ENCODE results near the gene SASH1. TPM values are rescaled to one million over a fixed set of nuclear protein-coding genes. Genes with fewer than 3 reads are reported as not detected.

SASH1 gene
- total and polyA plus RNA-seq, 2 of the 8 experiments (the other 6 are each of a cell fraction or from before 2014, with no cell fraction given): 6.0 to 20.2 TPM

GRCh38 chr6:148440016-148440415, 97.4 kb downstream of the SASH1 start:
- Histone ChIP-seq H3K23me2 (ENCODE audit: low read depth, low read length) (0 out of 2 replicates have a peak, but pooled peaks cover 2% of the 10 kb centered on the region), H2AK5ac (ENCODE audit: low read depth, low read length) (peak overlapping the region; percentile 91; the same call in 1 of the 2 replicates), H3K4ac (replicated peaks; ENCODE audit: insufficient read length, low read depth, low read length) (no peak overlapping the region), H3K14ac (ENCODE audit: insufficient read length) (no peak overlapping the region), H3K4me2 (ENCODE audit: insufficient read depth in 1 of 2, low read depth in 2 of 2, low read length in 2 of 2) (no peak overlapping the region), H3K4me3 (ENCODE audit: extremely low read depth in 1 of 4, insufficient read depth in 2 of 4, low read depth in 3 of 4, low read length in 4 of 4) (no peak overlapping the region), H3K27ac (ENCODE audit: low read depth, low read length) (no peak overlapping the region), H3K79me2 (ENCODE audit: control insufficient read depth in 1 of 2, insufficient read depth in 2 of 2, low read length in 2 of 2) (peaks cover 0 to 6% of the 10 kb centered on the region in 2 experiments; a peak in 2 of 4 replicates), H3K36me3 (ENCODE audit: control insufficient read depth in 2 of 4, insufficient read depth in 4 of 4, low read length in 3 of 4) (peaks cover 0 to 3% (median 0%) of the 10 kb centered on the region in 4 experiments; a peak in 2 of 8 replicates), H2BK12ac (ENCODE audit: low read depth, low read length) (no peak overlapping the region), H2BK20ac (ENCODE audit: low read length) (no peak overlapping the region), H3K56ac (replicated peaks; ENCODE audit: insufficient read length, low read depth, low read length) (no peak overlapping the region), H3K18ac (ENCODE audit: extremely low read depth, low read length) (no peak overlapping the region), H2BK120ac (replicated peaks; ENCODE audit: low read depth, low read length) (peak overlapping the region; percentile 6), H4K20me1 (replicated peaks in 1 of 2; ENCODE audit: control insufficient read depth in 1 of 2, insufficient read depth in 2 of 2, low read length in 2 of 2) (no peaks in the 10 kb centered on the region), H4K8ac (ENCODE audit: extremely low read depth, insufficient read depth, low read length) (no peak overlapping the region), H3K79me1 (ENCODE audit: low read depth, low read length) (no peaks in the 10 kb centered on the region; the same call in 1 of the 2 replicates), H2AFZ (ENCODE audit: low read length) (no peak overlapping the region), H3K9ac (replicated peaks in 1 of 4; ENCODE audit: extremely low read depth in 1 of 4, low read depth in 3 of 4, low read length in 3 of 4) (no peak overlapping the region), H3K4me1 (replicated peaks in 1 of 4; ENCODE audit: control insufficient read depth in 3 of 4, insufficient read depth in 4 of 4, low read length in 3 of 4) (peaks cover 0 to 11% (median 9%) of the 10 kb centered on the region in 4 experiments; a peak in 3 of 7 replicates), H3K9me3 (ENCODE audit: insufficient read depth in 2 of 2, low read depth in 1 of 2, low read length in 1 of 2) (no peaks in the 10 kb centered on the region), H2BK15ac (ENCODE audit: low read length) (no peak overlapping the region; the same call in 1 of the 2 replicates), H4K5ac (ENCODE audit: insufficient read length, low read depth, low read length) (no peak overlapping the region), H3K23ac (ENCODE audit: insufficient read length) (no peak overlapping the region), H4K91ac (replicated peaks; ENCODE audit: insufficient read length, low read length) (no peak overlapping the region), H2BK5ac (ENCODE audit: low read depth, low read length) (no peak overlapping the region), H3K27me3 (replicated peaks in 1 of 4; ENCODE audit: control insufficient read depth in 3 of 4, extremely low read depth in 1 of 4, insufficient read depth in 3 of 4, low read length in 3 of 4) (no peaks in the 10 kb centered on the region)
- ChIA-PET CTCF (ENCODE audit: partially characterized antibody) (no interaction called here), POLR2A (ENCODE audit: partially characterized antibody) (no interaction called here)
- FAIRE-seq (no peak), DNase-seq (ENCODE audit: low read depth in 1 of 2, low spot score in 2 of 2) (no peak)
- 93 to 100% methylated on average over 3 to 13 of the region's 13 CpGs for WGBS, 2 experiments (ENCODE audit: extremely low coverage in 1 of 2, insufficient coverage in 1 of 2, insufficient read length in 1 of 2, insufficient replicate concordance in 2 of 2, low coverage in 1 of 2, low lambda C conversion rate in 2 of 2, missing lambda C conversion rate in 1 of 2)
- TF ChIP-seq, protein P1, sequence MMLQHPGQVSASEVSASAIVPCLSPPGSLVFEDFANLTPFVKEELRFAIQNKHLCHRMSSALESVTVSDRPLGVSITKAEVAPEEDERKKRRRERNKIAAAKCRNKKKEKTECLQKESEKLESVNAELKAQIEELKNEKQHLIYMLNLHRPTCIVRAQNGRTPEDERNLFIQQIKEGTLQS (IDR thresholded peaks at IDR 0.05; ENCODE audit: insufficient read depth, low read depth, low read length): no peak
- TF ChIP-seq POLR2A (IDR thresholded peaks at IDR 0.05; ENCODE audit: control extremely low read depth in 1 of 2, low read depth in 2 of 2, low read length in 2 of 2): no peak
- TF ChIP-seq CTCF (IDR thresholded peaks at IDR 0.05; ENCODE audit: control extremely low read depth in 1 of 3, insufficient read depth in 1 of 3, low read depth in 1 of 3, low read length in 3 of 3): no peak
- TF ChIP-seq TEAD4 (IDR thresholded peaks at IDR 0.05; ENCODE audit: low read depth, low read length): no peak
- TF ChIP-seq SRF (IDR thresholded peaks at IDR 0.05; ENCODE audit: low read depth, low read length): no peak
- TF ChIP-seq SP2 (IDR thresholded peaks at IDR 0.05; ENCODE audit: low read length): no peak
- no peak for TF ChIP-seq TCF12 (IDR thresholded peaks at IDR 0.05; ENCODE audit: low read depth, low read length)
- TF ChIP-seq SP4 (IDR thresholded peaks at IDR 0.05; ENCODE audit: low read length): no peak
- no peak for TF ChIP-seq RAD21 (IDR thresholded peaks at IDR 0.05 in 1 of 2, conservative IDR thresholded peaks at IDR 0.05 in 1 of 2; ENCODE audit: low read depth in 2 of 2, low read length in 2 of 2)
- no peak for TF ChIP-seq CHD1 (IDR thresholded peaks at IDR 0.05; ENCODE audit: low read depth, low read length)
- no peak for TF ChIP-seq GABPA (IDR thresholded peaks at IDR 0.05; ENCODE audit: borderline replicate concordance, insufficient read depth, low read length)

Data from H1 (cell line).